PC-3 (cell line): ENCODE data around the gene HES3. TPM values are rescaled to one million over a fixed set of nuclear protein-coding genes. Genes with fewer than 3 reads are reported as not detected.

ENCODE experiments used
- ATAC-seq: fragments of 200-7000 bp; cut with Tn5 transposase; 2 replicates; pipeline ENCODE4 v1.9.1; 2020; ENCODE audit warnings: mild to moderate bottlenecking, moderate library complexity
- BruUV-seq: library from RNA; stranded (reverse); fragments of 400-500 nt; replicated peaks from 2 replicates; lab custom pipeline; 2021; lab: Mats Ljungman, UMichigan
- CTCF ChIA-PET: fragments of 300-600 bp; sonication (Branson Sonifier 250); formaldehyde crosslinking; loops from one replicate; lab custom pipeline; 2022; ENCODE audit warnings: antibody characterized with exemption; lab: Charles Lee
- POLR2A ChIA-PET: fragments of 300-600 bp; sonication (Branson Sonifier 250); formaldehyde crosslinking; loops from one replicate; lab custom pipeline; 2022; ENCODE audit warnings: antibody characterized with exemption; ENCODE audit not compliant: unreplicated experiment; lab: Charles Lee
- DNase-seq: peaks from one replicate; pipeline ENCODE4 v3.0.0-alpha.2; 2015
- H2AFZ ChIP-seq: fragments of 300-600 bp; sonication (generic); 2 replicates; pipeline ENCODE4 v1.6.0; 2016; ENCODE audit warnings: antibody characterized with exemption, low read length
- H3F3A ChIP-seq: fragments of 300-600 bp; sonication (generic); one replicate; pipeline ENCODE4 v1.6.0; 2017; ENCODE audit warnings: antibody characterized with exemption, low read length, control low read depth, mild to moderate bottlenecking; ENCODE audit not compliant: unreplicated experiment
- H3K27ac ChIP-seq: fragments of 300-600 bp; sonication (generic); 2 replicates; pipeline ENCODE4 v1.5.1; 2016; ENCODE audit warnings: mild to moderate bottlenecking, low read length
- H3K27me3 ChIP-seq: fragments of 300-600 bp; sonication (generic); 2 replicates; pipeline ENCODE4 v1.6.1; 2016; ENCODE audit warnings: low read length, mixed read lengths
- H3K36me3 ChIP-seq: fragments of 300-600 bp; sonication (generic); 2 replicates; pipeline ENCODE4 v1.6.1; 2016; ENCODE audit warnings: low read depth, mixed run types, low read length, mixed read lengths
- H3K4me1 ChIP-seq: fragments of 300-600 bp; sonication (generic); 2 replicates; pipeline ENCODE4 v1.5.1; 2016; ENCODE audit warnings: low read length; ENCODE audit not compliant: insufficient read depth
- H3K4me2 ChIP-seq: fragments of 300-600 bp; sonication (generic); 2 replicates; pipeline ENCODE4 v1.6.0; 2016; ENCODE audit warnings: low read length
- H3K4me3 ChIP-seq: fragments of 300-600 bp; sonication (generic); 2 replicates; pipeline ENCODE4 v1.5.1; 2016; ENCODE audit warnings: mild to moderate bottlenecking, low read length, mixed read lengths
- H3K79me2 ChIP-seq: fragments of 300-600 bp; sonication (generic); 2 replicates; pipeline ENCODE4 v1.6.1; 2017; ENCODE audit warnings: low read length, mixed read lengths
- H3K9ac ChIP-seq: fragments of 300-600 bp; sonication (generic); 2 replicates; pipeline ENCODE4 v1.6.0; 2016; ENCODE audit warnings: mild to moderate bottlenecking, low read length
- H3K9me2 ChIP-seq: fragments of 300-600 bp; sonication (generic); replicated peaks from 2 replicates; pipeline ENCODE4 v1.6.1; 2016; ENCODE audit warnings: mixed run types, low read length, mixed read lengths
- H3K9me3 ChIP-seq: fragments of 300-600 bp; sonication (generic); 2 replicates; pipeline ENCODE4 v1.6.1; 2016; ENCODE audit warnings: low read length, mixed read lengths
- H4K20me1 ChIP-seq: fragments of 300-600 bp; sonication (generic); 2 replicates; pipeline ENCODE4 v1.6.1; 2016; ENCODE audit warnings: low read length, mixed read lengths
- CTCF ChIP-seq: fragments of 300-600 bp; sonication (generic); conservative IDR thresholded peaks from 2 replicates; pipeline ENCODE4 v1.5.1; 2017; ENCODE audit warnings: antibody characterized with exemption, low read depth, mild to moderate bottlenecking, low read length
- EZH2 ChIP-seq: fragments of 300-600 bp; sonication (generic); IDR thresholded peaks from one replicate; pipeline ENCODE4 v1.6.1; 2017; ENCODE audit warnings: antibody characterized with exemption, mild to moderate bottlenecking, low read length; ENCODE audit not compliant: unreplicated experiment
- EZH2phosphoT487 ChIP-seq: fragments of 300-600 bp; sonication (generic); IDR thresholded peaks from 2 replicates; pipeline ENCODE4 v1.6.1; 2018; ENCODE audit warnings: mild to moderate bottlenecking, antibody characterized with exemption, low read length, borderline replicate concordance
- intact Hi-C: fragments of 100-400 bp; cut with micrococcal nuclease; formaldehyde crosslinking; loops from 2 replicates; pipeline ENCODE4 v1.9.0; 2023
- total RNA-seq: library from RNA; depleted of rRNA; stranded (reverse); fragments of >200 nt; gene quantifications from 2 replicates; pipeline ENCODE4 v1.2.3, GENCODE V29; 2014

HES3 gene
- total RNA-seq, 1 experiment from 2014 or later: not detected

- Histone ChIP-seq H3K27me3 (peaks cover 23% of the 10 kb centered on the region), H3K4me3 (no peak overlapping the region), H3K79me2 (peaks cover 4% of the 10 kb centered on the region), H4K20me1 (no peaks in the 10 kb centered on the region), H3K27ac (no peak overlapping the region), H3K9me3 (no peaks in the 10 kb centered on the region), H3K4me1 (peaks cover under 1% of the 10 kb centered on the region; the same call in 1 of the 2 replicates), H3K36me3 (no peaks in the 10 kb centered on the region), H3K9me2 (no peaks in the 10 kb centered on the region), H3F3A (no peaks in the 10 kb centered on the region), H3K4me2 (no peak overlapping the region), H3K9ac (no peak overlapping the region), H2AFZ (no peak overlapping the region)
- ATAC-seq (no peak), DNase-seq (no peak)
- POLR2A ChIA-PET: no interaction called here
- no TSS peak for BruUV-seq
- CTCF ChIA-PET: interaction anchor here (0.5 to 0.7 kb wide), 2 partner anchors 35 to 38 kb away, joined by 3 read pairs; no protein-coding TSS in a partner anchor
- intact Hi-C loops: no loop called here
- no peak for TF ChIP-seq CTCF
- TF ChIP-seq EZH2: no peak
- TF ChIP-seq EZH2phosphoT487: no peak
Measured at GRCh38 chr1:6239950-6240768, 3.8 kb upstream of the HES3 start.

GRCh38 chr1:6241107-6241886 is 2.7 kb upstream of the HES3 start:
- no peaks in the 10 kb centered on the region for H3K9me2 ChIP-seq
- H3K9ac ChIP-seq: no peak overlapping the region
- BruUV-seq: no TSS peak
- no peaks in the 10 kb centered on the region for H3K9me3 ChIP-seq
- no peak overlapping the region for H2AFZ ChIP-seq
- H3K79me2 ChIP-seq: no peaks in the 10 kb centered on the region
- no peaks in the 10 kb centered on the region for H3K36me3 ChIP-seq
- DNase-seq: no peak
- peaks cover 23% of the 10 kb centered on the region for H3K27me3 ChIP-seq
- CTCF ChIA-PET: no interaction called here
- peaks cover 9% of the 10 kb centered on the region for H3K4me1 ChIP-seq
- H4K20me1 ChIP-seq: no peaks in the 10 kb centered on the region
- no peak overlapping the region for H3K27ac ChIP-seq
- ATAC-seq: no peak
- intact Hi-C loops: no loop called here
- no peaks in the 10 kb centered on the region for H3F3A ChIP-seq
- POLR2A ChIA-PET: no interaction called here
- no peak overlapping the region for H3K4me3 ChIP-seq
- no peak for TF ChIP-seq EZH2
- no peak for TF ChIP-seq CTCF
- no peak for TF ChIP-seq EZH2phosphoT487
- no peak overlapping the region for H3K4me2 ChIP-seq
